SU-DHL-6 (cell line): ENCODE data around the gene SCFD2.

Source experiments
- CTCF ChIP-seq: fragments of 200-600 bp; sonication (generic); IDR thresholded peaks from one replicate; pipeline ENCODE4 v1.5.1; 2017; ENCODE audit warnings: antibody characterized with exemption, mild to moderate bottlenecking, low read length, moderate library complexity; ENCODE audit not compliant: insufficient read depth, poor library complexity, severe bottlenecking
- EZH2phosphoT487 ChIP-seq: fragments of 200-600 bp; sonication (generic), shearing (Covaris generic); conservative IDR thresholded peaks from 2 replicates; pipeline ENCODE4 v1.6.1; 2018; ENCODE audit warnings: mild to moderate bottlenecking, antibody characterized with exemption, low read length, moderate library complexity, mixed read lengths

- TF ChIP-seq CTCF (no peak), EZH2phosphoT487 (no peak)
Observed at GRCh38 chr4:53232371-53232770, 133.5 kb downstream of the SCFD2 start.
